B cell (primary cell): ENCODE measurements around the gene BRSK1.

Experiments used
- CTCF ChIP-seq: fragments of 200-600 bp; IDR thresholded peaks from one replicate; pipeline ENCODE4 v1.8.0; 2022; ENCODE audit warnings: antibody characterized with exemption, mild to moderate bottlenecking
- EZH2 ChIP-seq: IDR thresholded peaks from 2 replicates; pipeline ENCODE4 v1.6.1; 2012; ENCODE audit warnings: borderline replicate concordance, low read depth, mild to moderate bottlenecking, moderate library complexity, low read length; ENCODE audit not compliant: insufficient read depth, poor library complexity, severe bottlenecking

GRCh38 chr19:55358493-55358892 lies 74.7 kb downstream of the BRSK1 start:
- TF ChIP-seq CTCF (no peak), EZH2 (no peak)
